NCI-H2196 treated with DMSO at 0.1 percent for 48 hours (cell line): ENCODE results near the gene TRPM6.

Source experiments
- DNase-seq: peaks from one replicate; lab custom pipeline; 2025; ENCODE audit not compliant: unreplicated experiment; lab: John Stamatoyannopoulos, UW

Gene TRPM6

GRCh38 chr9:74726581-74726980 lies 161.1 kb downstream of the TRPM6 start:
- DNase-seq = no peak

- DNase-seq = no peak
Measured at GRCh38 chr9:74724317-74724716, 163.4 kb downstream of the TRPM6 start.

- no peak for DNase-seq
Measured at GRCh38 chr9:74721696-74722660, 165.7 kb downstream of the TRPM6 start.

- DNase-seq = no peak
Measured at GRCh38 chr9:74719306-74719705, 168.4 kb downstream of the TRPM6 start.

GRCh38 chr9:74718709-74719108 lies 169.0 kb downstream of the TRPM6 start:
- DNase-seq = no peak

GRCh38 chr9:74711341-74711740 lies 176.4 kb downstream of the TRPM6 start:
- DNase-seq = no peak

- DNase-seq = no peak
Measured at GRCh38 chr9:74697535-74697934, 190.2 kb downstream of the TRPM6 start.

GRCh38 chr9:74696520-74696919 lies 191.2 kb downstream of the TRPM6 start:
- no peak for DNase-seq

- no peak for DNase-seq
Measured at GRCh38 chr9:74691058-74691457, 196.7 kb downstream of the TRPM6 start.

- DNase-seq = no peak
Measured at GRCh38 chr9:74683322-74683721, 204.4 kb downstream of the TRPM6 start.

GRCh38 chr9:74681906-74682305 lies 205.8 kb downstream of the TRPM6 start:
- DNase-seq = no peak

- no peak for DNase-seq
Measured at GRCh38 chr9:74674077-74674476, 213.6 kb downstream of the TRPM6 start.
